ENCODE measurements around the gene NHLH1.

DNA sequence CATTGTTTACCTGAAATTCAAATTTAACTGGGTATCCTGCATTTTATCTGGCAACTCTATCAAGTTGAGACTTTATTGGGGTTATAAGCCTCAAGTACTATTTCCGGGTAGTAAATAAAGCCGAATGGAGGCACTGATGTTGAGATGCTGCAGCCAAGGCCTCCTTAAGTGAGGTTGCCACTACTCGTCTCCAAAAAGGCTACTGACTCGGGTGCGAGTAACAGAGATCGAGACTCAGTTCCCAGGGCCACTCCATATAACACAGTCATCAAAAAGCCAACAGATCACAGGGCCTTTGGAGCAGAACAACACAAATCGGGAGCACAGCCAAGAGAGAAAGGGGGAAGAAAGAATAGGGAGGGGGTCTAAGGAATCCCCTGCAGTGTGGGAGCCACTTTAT is 24.3 kb upstream of the NHLH1 start:
- TF ChIP-seq, protein P1, sequence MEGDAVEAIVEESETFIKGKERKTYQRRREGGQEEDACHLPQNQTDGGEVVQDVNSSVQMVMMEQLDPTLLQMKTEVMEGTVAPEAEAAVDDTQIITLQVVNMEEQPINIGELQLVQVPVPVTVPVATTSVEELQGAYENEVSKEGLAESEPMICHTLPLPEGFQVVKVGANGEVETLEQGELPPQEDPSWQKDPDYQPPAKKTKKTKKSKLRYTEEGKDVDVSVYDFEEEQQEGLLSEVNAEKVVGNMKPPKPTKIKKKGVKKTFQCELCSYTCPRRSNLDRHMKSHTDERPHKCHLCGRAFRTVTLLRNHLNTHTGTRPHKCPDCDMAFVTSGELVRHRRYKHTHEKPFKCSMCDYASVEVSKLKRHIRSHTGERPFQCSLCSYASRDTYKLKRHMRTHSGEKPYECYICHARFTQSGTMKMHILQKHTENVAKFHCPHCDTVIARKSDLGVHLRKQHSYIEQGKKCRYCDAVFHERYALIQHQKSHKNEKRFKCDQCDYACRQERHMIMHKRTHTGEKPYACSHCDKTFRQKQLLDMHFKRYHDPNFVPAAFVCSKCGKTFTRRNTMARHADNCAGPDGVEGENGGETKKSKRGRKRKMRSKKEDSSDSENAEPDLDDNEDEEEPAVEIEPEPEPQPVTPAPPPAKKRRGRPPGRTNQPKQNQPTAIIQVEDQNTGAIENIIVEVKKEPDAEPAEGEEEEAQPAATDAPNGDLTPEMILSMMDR (conservative IDR thresholded peaks at IDR 0.05), result no peak
- TF ChIP-seq EZH2 (IDR thresholded peaks at IDR 0.05; ENCODE audit: low read depth), result no peak

Data from PC-9 (cell line).